ENCODE data around the gene MYO18B. TPM values are rescaled to one million over a fixed set of nuclear protein-coding genes. Genes with fewer than 3 reads are reported as not detected.

Gene MYO18B
- total and polyA plus RNA-seq, 9 donors, result 0.02 to 0.23 (median 0.10) TPM; not detected in 5

- DNase-seq, result no peak
- no peaks in the 10 kb centered on the region for H3K27me3 ChIP-seq
- WGBS, 3 donors, result 42 to 47% (median 44%) methylated on average over 8 of the region's 8 CpGs
Observed at GRCh38 chr22:25923914-25924313, 181.9 kb downstream of the MYO18B start.

GRCh38 chr22:25928038-25928437 is 186.1 kb downstream of the MYO18B start:
- WGBS, 3 donors, result 50 to 63% (median 55%) methylated on average over 3 of the region's 3 CpGs
- Histone ChIP-seq H3K27me3 (no peaks in the 10 kb centered on the region), H3K4me1 (ENCODE audit: insufficient read depth) (no peaks in the 10 kb centered on the region), H3K36me3 (no peaks in the 10 kb centered on the region), H3K4me3 (no peak overlapping the region), H3K27ac (no peak overlapping the region), H3K9me3 (no peaks in the 10 kb centered on the region)
- TF ChIP-seq EP300 (IDR thresholded peaks at IDR 0.05) (no peak), POLR2A (IDR thresholded peaks at IDR 0.05) (no peak), CTCF (IDR thresholded peaks at IDR 0.05) (no peak)
- no peak for DNase-seq
- intact Hi-C loops (cut with DNase I), result no loop called here

More at GRCh38 chr22:25923914-25924313, 181.9 kb downstream of the MYO18B start:
- no peak overlapping the region for H3K27ac ChIP-seq
- intact Hi-C loops (cut with DNase I), result no loop called here
- no peaks in the 10 kb centered on the region for H3K36me3 ChIP-seq
- TF ChIP-seq CTCF (IDR thresholded peaks at IDR 0.05), result no peak
- no peak overlapping the region for H3K4me3 ChIP-seq
- no peaks in the 10 kb centered on the region for H3K4me1 ChIP-seq (ENCODE audit: insufficient read depth)
- H3K9me3 ChIP-seq, result no peaks in the 10 kb centered on the region

GRCh38 chr22:25929321-25929878 is 187.4 kb downstream of the MYO18B start:
- TF ChIP-seq POLR2A (IDR thresholded peaks at IDR 0.05), result no peak
- no peak for TF ChIP-seq CTCF (IDR thresholded peaks at IDR 0.05)
- TF ChIP-seq EP300 (IDR thresholded peaks at IDR 0.05), result no peak
- 9 to 23% (median 9%) methylated on average over 5 of the region's 5 CpGs for WGBS, 3 donors
- H3K27me3 ChIP-seq, result no peaks in the 10 kb centered on the region
- no peaks in the 10 kb centered on the region for H3K9me3 ChIP-seq
- H3K4me3 ChIP-seq, result no peak overlapping the region
- no peaks in the 10 kb centered on the region for H3K36me3 ChIP-seq
- no peaks in the 10 kb centered on the region for H3K4me1 ChIP-seq (ENCODE audit: insufficient read depth)
- intact Hi-C loops (cut with DNase I), result no loop called here
- no peak for DNase-seq
- no peak overlapping the region for H3K27ac ChIP-seq

GRCh38 chr22:25930083-25930482 is 188.1 kb downstream of the MYO18B start:
- Histone ChIP-seq H3K9me3 (no peaks in the 10 kb centered on the region), H3K4me3 (no peak overlapping the region), H3K36me3 (no peaks in the 10 kb centered on the region), H3K27me3 (no peaks in the 10 kb centered on the region), H3K27ac (no peak overlapping the region), H3K4me1 (ENCODE audit: insufficient read depth) (no peaks in the 10 kb centered on the region)
- no peak for DNase-seq
- TF ChIP-seq EP300 (IDR thresholded peaks at IDR 0.05) (no peak), CTCF (IDR thresholded peaks at IDR 0.05) (no peak), POLR2A (IDR thresholded peaks at IDR 0.05) (no peak)
- intact Hi-C loops (cut with DNase I), result no loop called here
- 54 to 60% (median 58%) methylated on average over 4 of the region's 4 CpGs for WGBS, 3 donors

All from ovary (tissue), 9 donors.